ENCODE data around the gene CYP1B1. TPM values are rescaled to one million over a fixed set of nuclear protein-coding genes. Genes with fewer than 3 reads are reported as not detected.
"Not testable (repeated sequence)": the region's sequence is repeated elsewhere in the genome, so short reads cannot be mapped to it uniquely, and the experiment has no call there.

Gene CYP1B1
- total RNA-seq, 2 donors from 2014 or later = 27.1 to 83.0 TPM

DNA sequence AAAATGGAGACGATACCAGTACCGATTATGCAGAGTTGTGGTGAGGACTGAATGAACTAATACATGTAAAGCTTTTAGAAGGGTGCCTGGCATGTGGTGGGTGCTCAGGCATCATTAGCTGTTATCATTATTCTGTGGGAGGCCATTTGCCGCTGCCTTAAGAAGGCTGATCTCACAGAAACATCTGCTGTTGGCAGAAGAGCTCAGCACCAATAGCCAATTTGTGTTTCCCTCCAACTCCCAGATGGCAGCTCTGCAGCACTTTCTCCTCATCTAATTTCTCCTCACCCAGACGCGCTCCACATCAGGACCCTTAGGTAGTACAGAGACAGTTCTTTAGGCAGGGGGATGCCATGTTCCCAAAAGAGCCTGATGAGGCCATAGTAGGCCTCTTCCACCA lies 15.8 kb upstream of the CYP1B1 start:
- Histone ChIP-seq H3K27ac (no peak overlapping the region), H3K4me3 (no peak overlapping the region), H3K9me3 (no peaks in the 10 kb centered on the region), H3K4me1 (ENCODE audit: control insufficient read depth in 1 of 2, low read depth in 2 of 2) (peaks cover 0 to 2% of the 10 kb centered on the region in 2 donors), H3K36me3 (no peaks in the 10 kb centered on the region), H3K27me3 (replicated peaks; ENCODE audit: insufficient read depth) (no peaks in the 10 kb centered on the region)
- TF ChIP-seq CTCF (IDR thresholded peaks at IDR 0.05) = no peak
- no peak for ATAC-seq (ENCODE audit: insufficient number of reproducible peaks, low FRiP score, low read depth)
- DNase-seq (ENCODE audit: low spot score) = no peak

DNA sequence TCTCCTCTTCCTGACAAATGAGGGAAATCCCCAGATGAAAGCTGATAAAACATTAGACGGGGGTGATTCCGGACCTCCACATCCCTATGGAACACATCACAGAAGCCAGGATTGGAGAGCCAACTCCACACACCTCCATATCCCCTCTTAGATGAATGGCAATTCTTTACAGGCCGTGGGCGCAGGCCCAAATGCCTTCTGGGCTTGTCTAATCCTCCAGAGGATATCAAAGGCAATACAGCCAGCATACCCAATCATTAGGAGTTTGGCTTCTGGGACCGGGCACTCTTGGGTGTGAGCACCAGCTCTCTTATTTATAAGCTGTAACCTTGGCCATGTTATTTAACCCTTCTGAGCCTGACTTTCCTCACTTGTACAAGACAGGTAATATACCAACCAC lies 15.0 kb upstream of the CYP1B1 start:
- H3K4me3 ChIP-seq = no peak overlapping the region
- DNase-seq (ENCODE audit: low spot score) (no peak), ATAC-seq (ENCODE audit: insufficient number of reproducible peaks, low FRiP score, low read depth) (no peak)
- H3K27me3 ChIP-seq (replicated peaks; ENCODE audit: insufficient read depth) = no peaks in the 10 kb centered on the region
- H3K4me1 ChIP-seq (ENCODE audit: control insufficient read depth in 1 of 2, low read depth in 2 of 2) = no peaks in the 10 kb centered on the region
- H3K27ac ChIP-seq = no peak overlapping the region
- TF ChIP-seq CTCF (IDR thresholded peaks at IDR 0.05) = no peak
- H3K36me3 ChIP-seq = no peaks in the 10 kb centered on the region
- H3K9me3 ChIP-seq = no peaks in the 10 kb centered on the region

DNA sequence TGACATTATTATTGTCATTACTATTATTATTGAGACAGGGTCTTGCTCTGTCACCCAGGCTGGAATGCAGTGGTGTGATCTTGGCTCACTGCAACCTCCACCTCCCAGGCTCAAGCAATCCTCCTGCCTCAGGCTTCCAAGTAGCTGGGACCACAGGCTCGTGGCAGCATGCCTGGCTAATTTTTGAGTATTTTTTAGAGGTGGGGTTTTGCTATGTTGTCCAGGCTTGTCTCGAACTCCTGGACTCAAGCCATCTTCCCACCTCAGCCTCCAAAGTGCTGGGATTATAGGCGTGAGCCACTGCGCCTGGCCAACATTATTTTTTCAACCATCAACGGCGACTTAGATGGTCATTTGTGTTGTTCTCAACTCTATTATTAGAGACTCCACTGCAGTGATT lies 14.3 kb upstream of the CYP1B1 start:
- not testable (repeated sequence) for DNase-seq (ENCODE audit: low spot score); H3K9me3 ChIP-seq; H3K27ac ChIP-seq; H3K36me3 ChIP-seq; H3K4me3 ChIP-seq; H3K4me1 ChIP-seq (ENCODE audit: control insufficient read depth in 1 of 2, low read depth in 2 of 2); H3K27me3 ChIP-seq (replicated peaks; ENCODE audit: insufficient read depth); ATAC-seq (ENCODE audit: insufficient number of reproducible peaks, low FRiP score, low read depth)

GRCh38 chr2:38085998-38086698 lies 10.2 kb upstream of the CYP1B1 start:
- H3K27ac ChIP-seq; H3K36me3 ChIP-seq; DNase-seq (ENCODE audit: low spot score); ATAC-seq (ENCODE audit: insufficient number of reproducible peaks, low FRiP score, low read depth); H3K4me3 ChIP-seq; H3K4me1 ChIP-seq (ENCODE audit: control insufficient read depth in 1 of 2, low read depth in 2 of 2); H3K9me3 ChIP-seq; H3K27me3 ChIP-seq (replicated peaks; ENCODE audit: insufficient read depth): not testable (repeated sequence)

GRCh38 chr2:38084556-38084955 lies 8.6 kb upstream of the CYP1B1 start:
- H3K36me3 ChIP-seq; DNase-seq (ENCODE audit: low spot score); H3K9me3 ChIP-seq; ATAC-seq (ENCODE audit: insufficient number of reproducible peaks, low FRiP score, low read depth); H3K4me3 ChIP-seq; H3K27ac ChIP-seq; H3K4me1 ChIP-seq (ENCODE audit: control insufficient read depth in 1 of 2, low read depth in 2 of 2); H3K27me3 ChIP-seq (replicated peaks; ENCODE audit: insufficient read depth): not testable (repeated sequence)

DNA sequence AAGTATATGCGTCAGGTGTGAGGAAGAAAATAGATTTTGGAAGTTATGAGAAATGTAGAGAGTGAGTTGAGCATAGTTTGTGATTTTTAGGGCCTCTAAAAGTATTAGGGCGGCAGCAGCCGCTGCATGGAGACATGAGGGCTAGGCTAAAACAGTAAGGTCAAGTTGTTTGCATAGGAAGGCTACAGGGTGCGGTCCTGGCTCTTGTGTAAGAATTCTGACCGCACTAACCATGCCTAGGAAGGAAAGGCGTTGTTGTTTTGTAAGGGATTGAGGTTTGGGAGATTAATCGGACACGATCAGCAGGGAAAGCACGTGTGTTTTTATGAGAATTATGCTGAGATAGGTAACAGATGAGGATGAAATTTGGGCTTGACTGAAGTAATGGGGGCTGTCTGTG lies 6.8 kb upstream of the CYP1B1 start:
- H3K36me3 ChIP-seq; H3K9me3 ChIP-seq; ATAC-seq (ENCODE audit: insufficient number of reproducible peaks, low FRiP score, low read depth); H3K4me1 ChIP-seq (ENCODE audit: control insufficient read depth in 1 of 2, low read depth in 2 of 2); DNase-seq (ENCODE audit: low spot score); H3K27me3 ChIP-seq (replicated peaks; ENCODE audit: insufficient read depth); H3K27ac ChIP-seq; H3K4me3 ChIP-seq: not testable (repeated sequence)

DNA sequence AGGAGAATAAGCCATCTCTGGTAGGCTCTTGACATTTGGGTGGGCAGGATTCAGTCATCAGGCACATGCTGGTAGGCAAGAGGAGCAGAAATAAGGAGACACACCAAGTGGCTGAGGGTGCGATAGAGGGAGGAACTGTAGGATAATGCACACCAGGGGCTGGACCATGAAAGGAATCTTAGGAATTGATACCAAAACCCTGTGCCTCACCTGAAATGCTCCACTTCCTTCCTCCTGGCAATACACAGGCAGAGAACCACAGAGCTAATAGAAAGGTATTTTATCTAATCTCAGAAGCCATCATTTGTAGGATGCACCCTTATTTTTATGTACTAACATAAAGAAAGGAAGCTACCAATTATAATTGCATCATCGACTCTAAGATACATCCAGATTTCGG lies 4.4 kb upstream of the CYP1B1 start:
- Histone ChIP-seq H3K36me3 (no peaks in the 10 kb centered on the region), H3K27me3 (replicated peaks; ENCODE audit: insufficient read depth) (no peaks in the 10 kb centered on the region), H3K4me3 (no peak overlapping the region), H3K27ac (no peak overlapping the region), H3K4me1 (ENCODE audit: control insufficient read depth in 1 of 2, low read depth in 2 of 2) (peaks cover 3 to 22% of the 10 kb centered on the region in 2 donors), H3K9me3 (no peaks in the 10 kb centered on the region)
- no peak for DNase-seq (ENCODE audit: low spot score)
- no peak for TF ChIP-seq CTCF (IDR thresholded peaks at IDR 0.05)
- no peak for ATAC-seq (ENCODE audit: insufficient number of reproducible peaks, low FRiP score, low read depth)

All from thoracic aorta (tissue), 2 donors.